ENCODE results near the gene HTN3.
"Not testable (repeated sequence)": the region's sequence is repeated elsewhere in the genome, so short reads cannot be mapped to it uniquely, and the experiment has no call there.

HTN3 gene

GRCh38 chr4:70050138-70050537 is 21.9 kb downstream of the HTN3 start, which contains the start of gene HTN1:
TSS of gene HTN1 (plus strand) at chr4:70050438. CDS start at chr4:70053077, 2,639 bp downstream.
- not testable (repeated sequence) for H3K27me3 Mint-ChIP-seq; H3K4me3 Mint-ChIP-seq; H3K27ac Mint-ChIP-seq; H3K4me1 Mint-ChIP-seq (ENCODE audit: low read depth); H3K9me3 Mint-ChIP-seq; H3K36me3 Mint-ChIP-seq (ENCODE audit: low read depth)

- not testable (repeated sequence) for H3K4me1 Mint-ChIP-seq (ENCODE audit: low read depth); H3K27ac Mint-ChIP-seq; H3K36me3 Mint-ChIP-seq (ENCODE audit: low read depth); H3K4me3 Mint-ChIP-seq; H3K27me3 Mint-ChIP-seq; H3K9me3 Mint-ChIP-seq
Measured at GRCh38 chr4:70056534-70056933, 28.3 kb downstream of the HTN3 start.

- Mint-ChIP-seq H3K9me3 (peaks cover 3% of the 10 kb centered on the region), H3K4me3 (no peak overlapping the region), H3K4me1 (ENCODE audit: low read depth) (no peaks in the 10 kb centered on the region), H3K36me3 (ENCODE audit: low read depth) (no peaks in the 10 kb centered on the region), H3K27ac (no peak overlapping the region), H3K27me3 (no peaks in the 10 kb centered on the region)
Measured at GRCh38 chr4:70057651-70058050, 29.4 kb downstream of the HTN3 start.

- Mint-ChIP-seq H3K27ac (no peak overlapping the region), H3K4me1 (ENCODE audit: low read depth) (no peaks in the 10 kb centered on the region)
Measured at GRCh38 chr4:70059149-70059548, 30.9 kb downstream of the HTN3 start.

GRCh38 chr4:70062000-70062399 is 33.7 kb downstream of the HTN3 start:
- H3K27ac Mint-ChIP-seq: no peak overlapping the region
- H3K4me1 Mint-ChIP-seq (ENCODE audit: low read depth): no peaks in the 10 kb centered on the region
- no peak overlapping the region for H3K4me3 Mint-ChIP-seq
- H3K36me3 Mint-ChIP-seq (ENCODE audit: low read depth): no peaks in the 10 kb centered on the region
- H3K9me3 Mint-ChIP-seq: peaks cover 2% of the 10 kb centered on the region
- no peaks in the 10 kb centered on the region for H3K27me3 Mint-ChIP-seq

More at GRCh38 chr4:70059149-70059548, 30.9 kb downstream of the HTN3 start:
- Mint-ChIP-seq H3K36me3 (ENCODE audit: low read depth) (no peaks in the 10 kb centered on the region), H3K9me3 (peaks cover 3% of the 10 kb centered on the region), H3K27me3 (no peaks in the 10 kb centered on the region), H3K4me3 (no peak overlapping the region)

- no peaks in the 10 kb centered on the region for H3K4me1 Mint-ChIP-seq (ENCODE audit: low read depth)
- H3K9me3 Mint-ChIP-seq: no peaks in the 10 kb centered on the region
- no peaks in the 10 kb centered on the region for H3K27me3 Mint-ChIP-seq
- no peaks in the 10 kb centered on the region for H3K36me3 Mint-ChIP-seq (ENCODE audit: low read depth)
- no peak overlapping the region for H3K4me3 Mint-ChIP-seq
- no peak overlapping the region for H3K27ac Mint-ChIP-seq
Measured at GRCh38 chr4:70080205-70080604, 51.9 kb downstream of the HTN3 start.
